Bronchial epithelial cell (primary cell): Measurements from ENCODE around the gene ICAM1. TPM values are rescaled to one million over a fixed set of nuclear protein-coding genes. Genes with fewer than 3 reads are reported as not detected.

ENCODE experiments used
- DNase-seq: peaks from one replicate; pipeline ENCODE4 v3.0.0-alpha.2; 2010; ENCODE audit warnings: low read depth
- FAIRE-seq: peaks from 2 replicates; lab custom pipeline; 2011; peaks lifted over from hg19 to GRCh38; lab: Jason Lieb, UNC
- H3K27me3 ChIP-seq: 2 replicates; pipeline ENCODE4 v1.5.1; 2011; ENCODE audit warnings: low read length; ENCODE audit not compliant: control insufficient read depth, insufficient read depth
- H3K36me3 ChIP-seq: 2 replicates; pipeline ENCODE4 v1.5.1; 2011; ENCODE audit warnings: low read length; ENCODE audit not compliant: control insufficient read depth, insufficient read depth
- H3K4me3 ChIP-seq: 2 replicates; pipeline ENCODE4 v1.5.1; 2011; ENCODE audit warnings: mild to moderate bottlenecking, low read depth, low read length, control low read depth
- CTCF ChIP-seq: IDR thresholded peaks from 2 replicates; pipeline ENCODE4 v1.5.1; 2011; ENCODE audit warnings: mild to moderate bottlenecking, moderate library complexity, low read length, control low read depth, inconsistent platforms; ENCODE audit not compliant: insufficient read depth, severe bottlenecking
- total RNA-seq: library from RNA; depleted of rRNA; stranded (reverse); fragments of >200 nt; gene quantifications from 2 replicates; pipeline ENCODE4 v1.2.1, GENCODE V29; 2014

The ICAM1 gene
- total RNA-seq, 1 donor from 2014 or later = 0.79 TPM

GRCh38 chr19:10305139-10305806 lies 34.4 kb downstream of the ICAM1 start:
- H3K27me3 ChIP-seq = no peaks in the 10 kb centered on the region
- no peak for FAIRE-seq
- H3K4me3 ChIP-seq = no peak overlapping the region
- DNase-seq = peak; percentile 49
- no peak for TF ChIP-seq CTCF
- no peaks in the 10 kb centered on the region for H3K36me3 ChIP-seq

GRCh38 chr19:10306327-10306726 lies 35.4 kb downstream of the ICAM1 start:
- no peak for FAIRE-seq
- Histone ChIP-seq H3K27me3 (no peaks in the 10 kb centered on the region), H3K36me3 (no peaks in the 10 kb centered on the region), H3K4me3 (no peak overlapping the region)
- TF ChIP-seq CTCF = no peak
- no peak for DNase-seq

GRCh38 chr19:10309423-10309822 lies 38.5 kb downstream of the ICAM1 start, which contains the start of gene ZGLP1:
Gene ZGLP1, minus strand, starts transcription at chr19:10309815.
- Histone ChIP-seq H3K4me3 (no peak within 1 kb of the TSS), H3K36me3 (peaks cover 2% of the 10 kb centered on the region), H3K27me3 (no peaks in the 10 kb centered on the region)
- no peak for DNase-seq
- no peak for FAIRE-seq
- no peak for TF ChIP-seq CTCF

- no peak for TF ChIP-seq CTCF
- DNase-seq = peak; percentile 65
- peak within 1 kb of the TSS; percentile 65 for H3K4me3 ChIP-seq
- no peak for FAIRE-seq
- no peaks in the 10 kb centered on the region for H3K27me3 ChIP-seq
- peaks cover 16% of the 10 kb centered on the region for H3K36me3 ChIP-seq
These were observed 44.7 kb downstream of the ICAM1 start, which contains the start of gene FDX2 for GRCh38 chr19:10315335-10316214. Gene FDX2, minus strand, starts transcription at chr19:10316015. Its CDS starts 19 bp downstream, at chr19:10315996.

- H3K27me3 ChIP-seq = no peaks in the 10 kb centered on the region
- peak overlapping the region; percentile 65 for H3K4me3 ChIP-seq
- no peak for FAIRE-seq
These were observed 45.5 kb downstream of the ICAM1 start for GRCh38 chr19:10316229-10317044.

More at GRCh38 chr19:10316229-10317044, 45.5 kb downstream of the ICAM1 start:
- TF ChIP-seq CTCF = no peak
- peaks cover 20% of the 10 kb centered on the region for H3K36me3 ChIP-seq
- DNase-seq = no peak
